ENCODE measurements around the gene CACHD1.

Gene CACHD1

DNA sequence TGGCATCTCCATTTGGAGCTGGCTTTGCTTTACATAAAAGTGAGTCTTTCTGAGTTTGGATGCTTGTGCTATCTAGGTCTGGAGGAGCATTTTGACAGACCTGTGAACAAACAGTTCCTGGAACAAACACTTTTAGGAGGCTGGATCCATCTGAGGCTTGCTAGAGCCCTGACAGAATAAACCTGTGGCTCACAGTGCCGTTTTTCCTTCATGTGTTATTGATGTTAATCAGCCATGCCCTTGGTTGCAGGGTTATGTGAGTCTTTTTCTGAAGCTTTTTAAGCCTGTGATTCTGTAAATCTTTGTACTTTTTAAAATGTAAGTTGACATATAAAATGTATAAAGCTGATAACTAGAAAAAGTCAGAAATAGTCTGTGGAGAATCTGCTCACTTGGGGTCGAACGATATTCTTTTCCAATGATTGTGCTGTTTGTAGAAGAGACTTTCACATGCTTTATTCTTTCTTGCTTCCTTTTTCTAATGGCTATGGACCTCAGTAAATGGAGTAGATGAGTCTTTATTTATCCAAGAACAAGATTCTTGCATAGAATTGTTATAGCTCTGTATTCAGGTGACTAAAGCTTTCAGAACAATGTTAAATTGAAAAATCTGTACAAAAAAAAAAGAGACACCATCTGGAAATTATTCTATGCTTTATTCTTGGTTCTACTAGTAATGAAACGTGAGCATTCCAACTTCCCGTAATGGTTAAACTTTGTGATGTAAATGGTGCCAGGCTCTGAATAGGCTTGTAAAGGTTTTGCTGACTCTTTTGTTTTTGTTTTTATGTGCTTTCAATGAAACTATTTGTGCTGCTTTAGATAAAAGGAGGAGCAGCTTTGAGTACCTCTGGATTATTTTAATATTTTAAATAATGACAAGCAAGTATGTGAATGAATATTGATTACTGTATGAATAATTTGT is 53.7 kb downstream of the CACHD1 start:
- no peak for DNase-seq (ENCODE audit: low read depth in 2 of 2)

DNA sequence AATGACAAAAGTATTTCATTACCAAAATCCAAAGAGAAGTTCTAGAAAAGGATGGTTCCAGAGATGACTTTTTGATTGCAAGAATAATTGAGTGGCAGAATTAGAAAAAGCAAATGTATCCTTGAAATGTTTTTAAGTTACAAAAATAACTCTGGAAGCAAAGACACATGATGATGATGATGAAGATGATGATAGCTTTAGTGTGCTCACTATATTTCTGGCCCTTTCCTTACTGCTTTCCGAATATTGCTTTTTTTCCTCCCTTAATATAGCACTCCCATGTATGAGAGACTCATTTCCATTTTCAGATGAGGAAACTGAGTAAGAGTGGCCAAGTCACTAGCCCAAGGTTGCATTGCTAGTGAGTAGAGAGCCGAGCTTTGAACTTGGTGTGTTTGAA is 54.7 kb downstream of the CACHD1 start:
- DNase-seq (ENCODE audit: low read depth in 2 of 2) = no peak

DNA sequence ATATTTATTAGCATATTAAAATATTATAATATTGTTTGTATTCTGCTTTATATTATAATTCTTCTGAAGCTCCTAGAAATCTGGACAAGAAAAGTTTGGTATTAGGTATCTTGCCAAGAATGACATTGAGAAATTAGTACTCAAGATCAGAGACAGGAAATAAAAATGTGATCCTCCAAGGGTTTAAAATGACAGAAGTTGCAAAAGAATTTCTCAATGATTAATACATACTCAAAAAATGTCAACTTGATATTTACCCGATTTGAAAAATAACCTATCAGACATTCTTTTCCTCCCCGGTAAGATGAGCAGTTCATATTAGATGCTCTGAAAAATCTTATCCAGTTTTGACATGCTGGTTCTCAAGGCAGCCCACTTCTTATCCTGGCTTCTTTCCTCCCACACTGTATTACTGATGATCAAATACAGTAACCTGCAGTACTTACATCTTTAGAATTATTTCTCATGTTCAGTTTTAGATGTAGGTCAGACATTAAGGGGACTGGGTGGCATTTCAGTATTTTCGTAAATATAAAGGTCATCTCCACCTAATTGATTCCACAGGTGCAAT is 55.3 kb downstream of the CACHD1 start:
- no peak for DNase-seq (ENCODE audit: low read depth in 2 of 2)

DNA sequence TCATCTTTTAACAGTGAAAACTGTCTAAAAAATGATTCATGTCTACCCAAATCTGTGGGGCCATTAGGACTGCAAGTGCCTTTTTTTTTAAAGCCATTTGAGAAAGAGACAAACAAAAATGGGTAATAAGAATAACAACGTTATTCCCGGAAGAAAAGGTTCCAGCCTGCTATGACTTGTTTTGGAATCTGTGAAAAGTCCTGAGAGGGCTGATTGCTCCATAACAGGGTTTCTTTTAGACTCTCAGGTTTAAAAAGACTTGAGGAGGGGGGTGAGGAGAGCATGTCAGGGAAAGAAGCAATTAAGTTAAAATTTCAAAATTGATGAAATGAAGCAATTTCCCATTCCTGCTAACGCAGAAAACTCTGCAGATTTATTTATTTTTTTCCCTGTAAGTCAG is 56.4 kb downstream of the CACHD1 start:
- no peak for DNase-seq (ENCODE audit: low read depth in 2 of 2)

DNA sequence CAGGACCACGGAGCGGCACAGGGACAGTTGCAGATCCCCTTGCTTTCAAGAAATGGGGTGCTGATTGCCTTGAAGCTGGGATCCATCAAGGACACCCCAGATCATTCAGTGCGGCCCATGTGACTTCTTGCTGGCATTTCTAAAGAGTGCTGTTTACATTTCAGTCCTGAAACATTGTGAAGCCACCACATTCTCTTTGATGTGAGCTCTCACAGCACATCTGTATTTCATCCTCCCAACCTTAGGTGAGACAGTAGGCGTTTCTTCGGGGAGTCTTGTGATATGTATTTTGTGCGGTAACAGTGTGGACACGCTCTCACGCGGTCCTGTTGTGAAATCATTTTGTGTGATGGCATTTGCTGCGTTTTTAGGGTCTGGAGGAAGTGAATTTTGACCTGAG is 57.2 kb downstream of the CACHD1 start:
- no peak for DNase-seq (ENCODE audit: low read depth in 2 of 2)

DNA sequence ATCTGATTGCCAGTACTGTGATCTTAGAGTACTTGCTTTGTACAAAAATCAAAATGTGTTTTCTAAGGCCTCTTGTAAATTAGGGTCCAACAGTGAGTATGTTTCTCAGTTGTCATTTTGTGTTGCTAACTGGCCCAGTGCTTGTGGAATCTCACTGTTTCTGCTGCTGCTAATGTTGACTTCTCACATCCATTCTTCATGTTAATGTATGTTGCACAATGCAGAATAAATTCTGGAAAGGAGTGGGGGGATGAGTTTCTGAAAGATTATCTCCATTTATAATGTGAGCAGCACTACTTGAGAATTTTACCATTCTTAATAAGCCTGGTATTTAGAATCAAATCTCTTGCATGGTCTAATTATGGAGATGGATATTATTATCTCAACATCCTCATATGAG is 57.9 kb downstream of the CACHD1 start:
- DNase-seq (ENCODE audit: low read depth in 2 of 2) = no peak

DNA sequence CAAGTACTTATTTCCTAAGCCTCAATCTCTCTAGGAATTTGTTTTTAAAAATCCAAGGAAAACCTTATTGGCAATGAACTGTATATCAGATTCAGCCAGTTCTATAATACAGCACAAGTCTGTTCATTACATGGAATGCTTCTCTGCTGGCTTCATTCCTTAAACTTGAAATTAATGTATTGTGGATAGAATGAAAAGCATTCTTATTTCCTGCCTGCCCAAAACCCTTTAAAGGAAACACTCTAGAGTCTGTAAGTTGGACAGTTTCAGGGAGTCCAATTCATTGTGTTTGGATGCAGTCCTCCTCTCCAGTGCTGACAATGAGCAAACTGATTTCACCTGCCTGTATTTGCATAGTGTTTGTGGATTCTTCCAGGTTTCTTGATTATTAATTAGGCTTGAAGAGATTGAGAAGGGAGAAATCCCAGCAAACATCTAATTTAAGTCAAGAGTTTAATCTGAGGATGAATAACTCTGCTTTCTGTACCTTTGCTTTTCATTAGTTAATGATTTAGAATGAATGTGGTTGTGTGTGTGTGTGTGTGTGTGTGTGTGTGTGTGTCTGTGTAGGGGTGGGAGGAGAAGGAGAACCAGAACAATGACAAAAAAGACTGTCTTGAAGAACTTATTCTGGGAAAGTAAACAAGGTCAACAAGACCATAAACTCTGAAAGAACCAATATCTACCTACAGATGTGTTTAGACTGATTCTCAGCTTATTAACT is 61.2 kb downstream of the CACHD1 start:
- DNase-seq (ENCODE audit: low read depth in 2 of 2) = no peak

DNA sequence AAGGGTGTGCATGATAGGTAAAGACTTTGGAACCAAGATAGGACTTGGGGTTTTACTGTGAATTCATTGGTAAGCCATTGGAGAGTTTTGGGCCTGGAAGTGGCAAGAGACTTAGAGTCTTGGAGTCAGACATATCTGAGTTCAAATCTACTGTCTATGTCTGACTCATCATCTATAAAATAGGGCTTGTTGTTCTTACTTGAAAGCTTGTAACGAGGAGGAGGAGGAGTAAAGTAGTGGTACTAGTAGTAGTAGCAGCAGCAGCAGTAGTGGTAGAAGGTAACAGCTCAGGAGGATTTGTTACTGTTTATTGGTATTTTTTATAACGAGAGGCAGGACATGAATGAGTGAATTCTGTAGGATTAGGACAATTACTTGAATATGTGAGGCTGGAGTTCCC is 62.7 kb downstream of the CACHD1 start:
- no peak for DNase-seq (ENCODE audit: low read depth in 2 of 2)

DNA sequence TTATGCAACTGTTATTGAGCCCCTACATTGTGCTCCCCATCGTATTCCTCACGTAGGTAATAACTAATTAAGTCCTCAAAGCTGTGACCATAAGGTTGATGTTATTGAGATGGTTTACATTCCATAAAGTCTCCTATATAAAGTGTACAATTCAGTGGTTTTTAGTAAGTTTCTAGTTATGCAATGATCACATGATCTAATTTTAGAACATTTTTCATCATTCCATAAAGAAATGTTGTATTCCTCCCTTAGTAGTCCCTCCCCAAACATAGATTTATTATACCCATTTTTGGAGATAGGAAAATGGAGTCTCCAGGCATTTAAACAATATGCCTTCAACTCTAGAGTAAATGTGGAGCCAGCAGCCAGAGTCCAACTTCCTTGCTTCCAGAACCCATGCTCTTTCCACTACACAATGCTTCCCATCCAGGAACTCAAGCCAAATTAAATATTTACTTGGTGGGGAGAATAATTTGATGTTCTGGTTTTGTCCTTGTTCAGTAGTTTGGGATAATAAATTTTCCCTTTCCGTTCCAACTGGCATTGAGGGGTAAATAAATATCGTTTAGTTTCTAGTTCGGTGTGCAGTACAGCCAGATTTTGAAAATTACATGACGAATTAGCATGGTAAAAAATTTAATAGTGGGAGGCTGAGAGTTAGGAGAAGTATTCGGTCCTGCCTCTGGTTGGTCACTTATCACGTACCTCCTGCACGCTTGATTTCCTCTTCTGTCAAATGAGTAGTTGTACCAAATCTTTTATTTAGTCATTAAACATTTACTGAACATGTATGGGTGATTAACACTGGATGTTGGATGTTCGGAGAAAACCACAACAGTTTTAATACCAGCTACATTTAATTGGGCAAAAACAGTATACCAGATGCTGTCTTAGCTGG is 66.3 kb downstream of the CACHD1 start:
- no peak for DNase-seq (ENCODE audit: low read depth in 2 of 2)

DNA sequence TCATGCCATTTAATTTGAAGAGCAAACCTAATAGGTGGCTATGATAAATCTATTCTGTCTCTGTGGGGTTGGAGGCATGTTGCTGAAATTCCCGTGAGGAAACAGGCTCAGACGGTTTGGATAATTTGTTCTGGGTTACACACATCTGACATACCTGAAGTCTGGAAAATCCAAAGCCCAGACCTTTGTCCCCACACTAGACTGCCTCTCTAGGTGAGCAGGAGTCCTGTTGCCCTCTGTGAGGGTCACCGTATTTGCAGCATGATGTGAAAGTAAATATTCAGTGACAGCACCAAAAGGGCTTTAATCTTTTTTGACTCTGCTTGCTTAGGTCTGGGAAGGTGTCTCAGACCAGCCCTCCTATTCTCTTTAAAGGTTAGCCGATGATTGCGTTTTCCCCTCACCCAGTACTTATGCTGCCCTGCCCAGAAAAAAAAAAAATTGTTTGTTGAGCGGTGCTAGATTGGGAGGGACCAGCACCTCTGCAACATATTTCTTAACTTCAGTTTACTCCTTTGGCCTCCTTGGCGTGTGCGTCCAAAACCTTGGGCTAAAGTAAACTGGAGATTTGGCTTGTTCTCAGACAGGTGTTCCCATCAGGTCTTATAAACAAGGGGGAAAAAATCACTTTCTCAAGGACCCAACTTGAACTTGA is 67.0 kb downstream of the CACHD1 start:
- DNase-seq (ENCODE audit: low read depth in 2 of 2) = no peak

DNA sequence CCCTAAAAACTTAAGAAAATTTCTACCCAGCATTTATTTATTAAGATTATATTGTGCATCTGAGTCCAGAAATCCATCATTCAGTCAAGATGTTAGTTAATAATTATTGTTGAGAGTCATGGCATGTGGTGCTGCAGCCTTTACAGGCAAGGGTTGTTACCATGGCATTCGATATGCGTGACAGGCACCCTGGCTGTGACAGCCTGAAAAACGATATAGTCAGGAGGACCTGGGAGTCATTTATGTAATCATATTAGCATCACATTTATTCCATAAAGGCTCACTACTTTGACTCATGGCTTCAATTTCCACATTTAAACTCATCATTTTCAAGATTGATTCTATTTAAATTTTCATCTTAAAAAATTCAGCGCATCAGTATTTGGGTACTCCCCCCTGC is 68.0 kb downstream of the CACHD1 start:
- no peak for DNase-seq (ENCODE audit: low read depth in 2 of 2)

DNA sequence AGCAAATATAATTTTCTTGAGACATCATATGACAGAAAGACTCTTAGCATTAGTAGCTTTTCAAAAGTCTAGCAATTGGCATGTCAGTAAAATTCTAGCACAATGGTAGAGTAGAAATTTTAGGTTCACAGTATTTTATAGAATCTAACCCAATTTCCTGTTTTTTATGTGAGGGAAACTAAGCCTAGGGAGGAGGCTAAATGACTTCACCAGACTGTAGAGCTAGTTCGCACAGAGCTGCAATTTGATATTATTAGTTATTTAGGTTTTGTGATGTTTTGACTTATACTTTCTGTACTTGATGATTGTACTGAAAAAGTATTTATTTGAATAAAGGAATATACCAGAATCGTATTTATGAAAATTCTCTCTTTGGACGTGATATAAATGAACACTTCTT is 68.5 kb downstream of the CACHD1 start:
- DNase-seq (ENCODE audit: low read depth in 2 of 2) = no peak

DNA sequence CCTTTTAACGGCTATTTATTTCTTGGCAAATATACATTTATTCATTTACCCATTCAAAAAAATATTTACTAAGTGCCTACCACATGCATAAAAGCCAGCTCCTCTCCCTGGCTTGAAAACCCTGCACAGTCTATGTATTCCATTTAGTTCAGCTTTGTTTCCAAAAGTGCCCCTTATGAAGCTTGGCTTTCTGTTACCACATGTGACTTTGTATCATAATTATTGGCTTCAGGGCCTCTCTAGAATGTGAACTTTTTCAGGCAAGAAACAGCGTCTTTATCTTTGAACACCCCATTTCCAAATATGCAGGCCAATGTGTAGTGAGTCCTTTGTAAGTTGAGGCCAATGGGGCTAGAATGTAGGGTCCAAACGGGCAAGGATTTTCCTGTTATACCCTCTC is 69.4 kb downstream of the CACHD1 start:
- no peak for DNase-seq (ENCODE audit: low read depth in 2 of 2)

DNA sequence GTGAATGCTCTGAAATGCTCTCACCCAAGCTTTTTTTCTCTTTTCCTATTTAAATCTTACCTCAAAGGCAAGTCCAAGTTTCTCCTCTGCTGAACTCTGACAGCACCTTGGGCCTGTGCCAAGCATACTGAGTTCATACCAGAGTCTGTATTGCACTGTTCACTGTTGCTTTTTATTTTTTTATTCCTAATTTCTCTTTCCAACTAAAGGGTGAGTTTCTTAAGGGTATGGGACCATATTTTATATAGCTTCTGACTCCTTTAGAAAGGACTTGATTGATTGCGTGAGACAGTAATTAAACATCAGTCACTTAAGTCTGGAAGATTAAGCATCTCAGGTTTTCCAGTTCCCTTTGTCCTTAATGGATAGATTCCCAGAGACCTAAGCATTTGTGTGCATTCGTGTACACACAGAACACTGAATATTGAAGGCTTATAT is 69.9 kb downstream of the CACHD1 start:
- DNase-seq (ENCODE audit: low read depth in 2 of 2) = no peak

DNA sequence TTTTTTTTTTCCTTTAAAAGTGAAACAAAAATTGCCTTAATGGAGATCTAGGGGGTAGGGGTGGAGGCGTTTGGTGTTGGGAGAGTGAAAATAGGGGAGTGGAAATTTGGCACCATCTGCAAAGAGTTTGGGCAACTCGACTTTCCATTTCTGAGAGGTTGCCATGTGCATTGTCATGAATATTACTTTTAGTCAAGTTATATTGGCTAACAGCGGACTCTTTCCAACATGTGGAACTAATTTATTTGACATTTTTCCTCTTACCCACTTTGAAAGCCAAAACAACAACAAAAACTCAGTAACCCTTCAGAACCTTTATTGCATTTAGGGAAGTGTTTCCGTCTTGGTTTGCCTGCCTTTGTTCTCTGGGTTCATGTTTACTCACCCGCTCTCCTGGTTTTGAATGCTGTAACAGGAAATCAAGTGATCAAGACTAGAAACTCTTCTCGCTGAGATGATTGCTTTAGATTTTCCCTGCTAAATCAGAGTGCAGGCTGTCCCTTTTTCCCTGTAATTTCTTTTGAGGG is 70.4 kb downstream of the CACHD1 start:
- DNase-seq (ENCODE audit: low read depth in 2 of 2) = no peak

DNA sequence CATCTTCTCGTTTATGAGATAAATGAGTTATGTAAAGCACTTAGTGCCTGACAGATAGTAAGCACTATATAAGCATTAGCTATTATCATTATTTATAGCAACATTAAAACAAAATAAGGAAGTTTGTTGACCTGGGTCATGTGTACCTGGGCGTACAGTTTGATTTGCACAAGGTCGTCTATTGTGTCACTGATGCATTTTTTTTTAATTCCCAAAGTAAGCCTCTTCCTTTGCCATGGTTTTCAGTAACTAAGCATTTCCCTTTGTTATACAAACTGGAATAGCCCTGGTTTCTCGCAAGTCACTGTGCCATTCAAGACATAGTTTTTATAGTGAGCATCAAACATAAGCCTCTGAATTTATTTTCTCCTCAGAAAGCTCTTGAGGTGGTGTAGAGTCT is 72.2 kb downstream of the CACHD1 start:
- DNase-seq (ENCODE audit: low read depth in 2 of 2) = no peak

DNA sequence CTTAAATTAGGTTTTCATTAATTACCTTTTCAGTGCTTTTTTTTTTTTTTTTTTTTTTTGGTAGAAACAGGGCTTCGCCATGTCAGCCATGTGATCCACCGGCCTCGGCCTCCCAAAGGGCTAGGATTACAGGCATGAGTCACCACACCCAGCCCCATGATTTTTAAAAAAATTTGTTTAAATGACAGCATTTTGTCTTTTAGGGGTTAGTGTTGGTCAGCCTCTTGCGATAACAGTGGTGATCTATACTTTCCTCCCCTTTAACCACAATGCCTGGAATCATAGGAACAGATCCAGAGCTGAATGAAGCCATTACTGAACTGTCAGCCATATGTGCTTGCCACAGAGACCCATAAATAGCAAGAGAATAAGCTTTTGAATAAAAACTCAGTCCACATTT is 73.9 kb downstream of the CACHD1 start:
- no peak for DNase-seq (ENCODE audit: low read depth in 2 of 2)

DNA sequence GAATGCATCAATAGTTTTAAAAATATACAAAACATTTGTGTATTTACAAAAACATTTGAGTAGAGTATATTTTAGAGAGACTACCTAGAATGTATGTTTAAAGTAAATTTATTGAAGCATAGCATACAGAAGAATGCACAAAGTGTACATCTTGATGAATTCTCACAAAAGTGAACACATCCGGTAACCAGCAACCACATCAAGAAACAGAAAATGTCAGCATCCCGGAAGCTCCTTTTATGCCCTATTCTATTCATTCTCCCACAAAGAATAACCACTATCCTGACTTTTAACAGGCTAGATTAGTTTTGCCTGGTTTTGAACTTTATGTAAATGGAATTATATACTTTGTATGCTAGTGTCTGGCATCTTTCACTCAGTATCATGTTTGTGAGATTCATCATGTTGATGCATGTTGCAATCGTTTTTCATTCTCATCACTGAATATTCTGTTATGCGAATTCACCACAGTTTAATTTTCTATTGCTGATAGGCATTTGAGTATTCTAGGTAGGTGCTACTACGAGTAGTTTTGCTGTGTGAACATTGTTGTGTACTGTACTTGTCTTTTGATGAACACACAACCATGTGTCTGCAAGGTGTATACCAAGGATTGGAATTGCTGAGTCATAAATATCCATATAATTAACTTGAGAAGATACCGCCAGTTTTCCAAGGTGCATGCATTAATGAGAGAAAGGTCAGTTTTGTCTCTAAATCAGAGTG is 75.4 kb downstream of the CACHD1 start:
- DNase-seq (ENCODE audit: low read depth in 2 of 2) = no peak

DNA sequence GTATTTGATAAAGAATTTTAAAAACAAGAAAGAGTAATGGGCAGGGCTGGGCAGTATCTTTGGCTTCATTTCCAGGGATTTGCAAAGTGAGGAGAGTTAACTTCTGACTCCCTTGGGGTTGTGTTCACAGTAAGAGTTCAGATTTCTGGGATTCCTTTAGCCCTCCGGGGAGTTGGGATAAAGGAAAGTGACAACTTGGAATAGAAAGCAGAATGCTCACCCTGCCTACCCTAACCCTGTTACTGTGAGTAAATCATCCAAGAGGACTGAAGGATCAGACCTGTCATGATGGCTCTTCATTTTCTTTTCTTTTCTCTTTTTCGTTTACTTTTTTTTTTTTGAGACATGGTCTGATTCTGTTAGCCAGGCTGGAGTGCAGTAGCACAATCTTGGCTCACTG is 76.1 kb downstream of the CACHD1 start:
- DNase-seq (ENCODE audit: low read depth in 2 of 2) = no peak

Measured in stimulated activated CD8-positive, alpha-beta memory T cell treated with anti-CD3 and anti-CD28 coated beads, Interleukin-7, amount 100 ng/mL, for 4 hours (primary cell).